GM23338 (cell line): Measurements from ENCODE around the gene PPM1H. TPM values are rescaled to one million over a fixed set of nuclear protein-coding genes. Genes with fewer than 3 reads are reported as not detected.

Source experiments
- ATAC-seq: fragments of 200-7000 bp; cut with Tn5 transposase; 3 replicates; pipeline ENCODE4 v1.9.1; 2020
- DNase-seq: peaks from one replicate; pipeline ENCODE4 v3.0.0-alpha.2; 2015; ENCODE audit warnings: low spot score
- H2AFZ ChIP-seq: fragments of 200-600 bp; sonication (generic); 2 replicates; pipeline ENCODE4 v1.8.0; 2016; ENCODE audit warnings: antibody characterized with exemption, mild to moderate bottlenecking, moderate library complexity
- H3F3A ChIP-seq: fragments of 200-600 bp; sonication (generic); replicated peaks from 2 replicates; pipeline ENCODE4 v1.8.0; 2017; ENCODE audit warnings: antibody characterized with exemption, mixed run types, low read depth
- H3K27ac ChIP-seq: fragments of 200-600 bp; sonication (generic); 2 replicates; pipeline ENCODE4 v1.6.1; 2016; ENCODE audit warnings: low read depth
- H3K27me3 ChIP-seq: fragments of 200-600 bp; sonication (generic); 2 replicates; pipeline ENCODE4 v1.8.0; 2016; ENCODE audit warnings: mild to moderate bottlenecking, mixed run types, moderate library complexity; ENCODE audit not compliant: insufficient read depth
- H3K36me3 ChIP-seq: fragments of 200-600 bp; sonication (generic); 2 replicates; pipeline ENCODE4 v1.8.0; 2016; ENCODE audit warnings: mild to moderate bottlenecking; ENCODE audit not compliant: insufficient read depth
- H3K4me1 ChIP-seq: fragments of 200-600 bp; sonication (generic); 2 replicates; pipeline ENCODE4 v1.8.0; 2016; ENCODE audit warnings: mild to moderate bottlenecking, moderate library complexity; ENCODE audit not compliant: insufficient read depth
- H3K4me2 ChIP-seq: fragments of 200-600 bp; sonication (generic); 2 replicates; pipeline ENCODE4 v1.7.1; 2017; ENCODE audit warnings: mixed run types
- H3K4me3 ChIP-seq: fragments of 200-600 bp; sonication (generic); 2 replicates; pipeline ENCODE4 v1.6.1; 2016; ENCODE audit warnings: mixed run types
- H3K79me2 ChIP-seq: fragments of 200-600 bp; sonication (generic); replicated peaks from 2 replicates; pipeline ENCODE4 v1.8.0; 2017; ENCODE audit warnings: mild to moderate bottlenecking; ENCODE audit not compliant: insufficient read depth
- H3K9me2 ChIP-seq: fragments of 200-600 bp; sonication (generic); 2 replicates; pipeline ENCODE4 v1.8.0; 2017; ENCODE audit not compliant: insufficient read depth
- H4K20me1 ChIP-seq: fragments of 200-600 bp; sonication (generic); replicated peaks from 2 replicates; pipeline ENCODE4 v1.8.0; 2017; ENCODE audit warnings: mild to moderate bottlenecking; ENCODE audit not compliant: insufficient read depth
- H3K27ac Mint-ChIP-seq: 2 replicates; pipeline ENCODE4 v1.8.0; 2020; ENCODE audit warnings: inconsistent platforms, mild to moderate bottlenecking, moderate library complexity, mixed read lengths
- H3K27me3 Mint-ChIP-seq: 3 replicates; pipeline ENCODE4 v1.8.0; 2022; ENCODE audit warnings: low read depth, mild to moderate bottlenecking, moderate library complexity, mixed read lengths, inconsistent platforms; ENCODE audit not compliant: insufficient read depth, poor library complexity
- H3K36me3 Mint-ChIP-seq: 3 replicates; pipeline ENCODE4 v1.8.0; 2021; ENCODE audit warnings: low read depth, mild to moderate bottlenecking, inconsistent platforms, moderate library complexity, mixed read lengths
- H3K4me1 Mint-ChIP-seq: 3 replicates; pipeline ENCODE4 v1.8.0; 2020; ENCODE audit warnings: mild to moderate bottlenecking, inconsistent platforms, mixed read lengths
- H3K4me3 Mint-ChIP-seq: 3 replicates; pipeline ENCODE4 v1.8.0; 2021; ENCODE audit warnings: moderate library complexity, mild to moderate bottlenecking, inconsistent platforms, mixed read lengths
- H3K9me3 Mint-ChIP-seq: 3 replicates; pipeline ENCODE4 v1.8.0; 2020; ENCODE audit warnings: moderate library complexity, mild to moderate bottlenecking, inconsistent platforms, mixed read lengths
- CREB1 ChIP-seq: fragments of 250-450 bp; sonication (Bioruptor Pico); IDR thresholded peaks from 2 replicates; pipeline ENCODE4 v1.5.0; 2020; ENCODE audit warnings: low read depth, mild to moderate bottlenecking, moderate library complexity
- CTCF ChIP-seq, 2 experiments: fragments of 200-600 bp in 1 of 2; sonication (generic) in 1 of 2; conservative IDR thresholded peaks; 2 replicates each; pipeline versions ENCODE4 v1.5.1 to v1.6.1; 2016 to 2017; ENCODE audit warnings: antibody characterized with exemption in 2 of 2, low read depth in 2 of 2, mild to moderate bottlenecking in 2 of 2, moderate library complexity in 1 of 2
- ETS1 ChIP-seq: IDR thresholded peaks from 2 replicates; pipeline ENCODE4 v1.6.1; 2016; ENCODE audit warnings: antibody characterized with exemption
- EZH2 ChIP-seq: fragments of 200-600 bp; sonication (generic); IDR thresholded peaks from one replicate; pipeline ENCODE4 v1.8.0; 2017; ENCODE audit warnings: antibody characterized with exemption, mild to moderate bottlenecking, low read depth; ENCODE audit not compliant: unreplicated experiment
- EZH2phosphoT487 ChIP-seq: fragments of 200-600 bp; sonication (generic); IDR thresholded peaks from one replicate; pipeline ENCODE4 v1.8.1; 2018; ENCODE audit warnings: antibody characterized with exemption; ENCODE audit not compliant: unreplicated experiment
- JUNB ChIP-seq: IDR thresholded peaks from one replicate; pipeline ENCODE4 v1.6.1; 2016; ENCODE audit warnings: antibody characterized with exemption; ENCODE audit not compliant: unreplicated experiment
- NANOG ChIP-seq: IDR thresholded peaks from 2 replicates; pipeline ENCODE4 v1.6.1; 2016; ENCODE audit warnings: antibody characterized with exemption, borderline replicate concordance
- POLR2AphosphoS5 ChIP-seq: IDR thresholded peaks from 2 replicates; pipeline ENCODE4 v1.6.1; 2016; ENCODE audit warnings: antibody characterized with exemption, low read depth
- REST ChIP-seq: IDR thresholded peaks from one replicate; pipeline ENCODE4 v1.6.1; 2018; ENCODE audit warnings: antibody characterized with exemption; ENCODE audit not compliant: unreplicated experiment
- STAT1 ChIP-seq: IDR thresholded peaks from one replicate; pipeline ENCODE4 v1.6.1; 2016; ENCODE audit warnings: antibody characterized with exemption; ENCODE audit not compliant: unreplicated experiment
- ZNF114 ChIP-seq: fragments of 250-450 bp; sonication (Bioruptor Pico); IDR thresholded peaks from 2 replicates; pipeline ENCODE4 v1.5.0; 2020; ENCODE audit warnings: mild to moderate bottlenecking, moderate library complexity
- ZNF331 ChIP-seq: fragments of 250-450 bp; sonication (Bioruptor Pico); IDR thresholded peaks from 2 replicates; pipeline ENCODE4 v1.5.0; 2020; ENCODE audit warnings: low read depth, mild to moderate bottlenecking, moderate library complexity
- ZNF462 ChIP-seq: fragments of 250-450 bp; sonication (Bioruptor Pico); IDR thresholded peaks from 2 replicates; pipeline ENCODE4 v1.5.0; 2020; ENCODE audit warnings: mild to moderate bottlenecking, moderate library complexity
- polyA plus RNA-seq: library from polyadenylated mRNA; unstranded; fragments of >200 nt; fragmentation: Nextera tagmentation; extraction: Ambion mirVana; gene quantifications from 2 replicates; pipeline ENCODE4 v1.2.1, GENCODE V29; 2016
- total RNA-seq: library from RNA; depleted of rRNA; stranded (reverse); fragments of >200 nt; shearing (Covaris generic); gene quantifications from 2 replicates; pipeline ENCODE4 v1.2.3, GENCODE V29; 2014

Gene PPM1H
- total and polyA plus RNA-seq, 2 experiments from 2014 or later, result 11.4 to 41.2 TPM

- H2AFZ ChIP-seq, result no peak overlapping the region
- ATAC-seq, result no peak
- peaks cover 31% of the 10 kb centered on the region for H3K4me1 ChIP-seq
- H3K4me3 ChIP-seq, result no peak overlapping the region
- TF ChIP-seq NANOG (no peak), ZNF462 (CRISPR knock-in tag) (no peak), REST (no peak), EZH2 (no peak), ZNF331 (CRISPR knock-in tag) (no peak), CREB1 (no peak), ETS1 (no peak), ZNF114 (CRISPR knock-in tag) (no peak), STAT1 (no peak), POLR2AphosphoS5 (no peak), JUNB (no peak), CTCF (conservative IDR thresholded peaks at IDR 0.05; ENCODE audit: low read depth in 2 of 2) (no peak), EZH2phosphoT487 (no peak)
- H3K27me3 Mint-ChIP-seq, result peaks cover 4% of the 10 kb centered on the region
- peaks cover 29% of the 10 kb centered on the region for H3K79me2 ChIP-seq
- H3K4me1 Mint-ChIP-seq, result peaks cover 46% of the 10 kb centered on the region
- H3K36me3 Mint-ChIP-seq, result peaks cover 4% of the 10 kb centered on the region; the same call in 1 of the 3 replicates
- no peaks in the 10 kb centered on the region for H3F3A ChIP-seq
- H3K4me3 Mint-ChIP-seq, result no peak overlapping the region
- no peak overlapping the region for H3K27ac Mint-ChIP-seq
- H4K20me1 ChIP-seq, result no peaks in the 10 kb centered on the region
- no peaks in the 10 kb centered on the region for H3K27me3 ChIP-seq
- no peaks in the 10 kb centered on the region for H3K36me3 ChIP-seq
- H3K9me3 Mint-ChIP-seq, result no peaks in the 10 kb centered on the region; the same call in 2 of the 3 replicates
- H3K27ac ChIP-seq, result no peak overlapping the region
- no peak overlapping the region for H3K4me2 ChIP-seq
- no peaks in the 10 kb centered on the region for H3K9me2 ChIP-seq
- DNase-seq, result no peak
Measured at GRCh38 chr12:62846491-62846890, 88.5 kb downstream of the PPM1H start.
